ENCODE results near the gene CIB4.
"Not testable (repeated sequence)": the region's sequence is repeated elsewhere in the genome, so short reads cannot be mapped to it uniquely, and the experiment has no call there.

Gene CIB4

DNA sequence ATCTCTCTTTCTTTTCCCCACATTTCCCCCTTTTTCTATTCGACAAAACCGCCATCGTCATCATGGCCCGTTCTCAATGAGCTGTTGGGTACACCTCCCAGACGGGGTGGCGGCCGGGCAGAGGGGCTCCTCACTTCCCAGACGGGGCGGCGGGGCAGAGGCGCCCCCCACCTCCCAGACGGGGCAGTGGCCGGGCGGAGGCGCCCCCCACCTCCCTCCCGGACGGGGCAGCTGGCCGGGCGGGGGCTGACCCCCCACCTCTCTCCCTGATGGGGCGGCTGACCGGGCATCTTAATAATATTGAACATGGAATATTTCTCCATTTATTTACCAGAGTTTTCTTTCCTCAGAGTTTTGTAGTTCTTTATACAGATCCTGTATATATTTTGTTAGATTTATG lies 24.1 kb upstream of the CIB4 start:
- DNase-seq: not testable (repeated sequence)

DNA sequence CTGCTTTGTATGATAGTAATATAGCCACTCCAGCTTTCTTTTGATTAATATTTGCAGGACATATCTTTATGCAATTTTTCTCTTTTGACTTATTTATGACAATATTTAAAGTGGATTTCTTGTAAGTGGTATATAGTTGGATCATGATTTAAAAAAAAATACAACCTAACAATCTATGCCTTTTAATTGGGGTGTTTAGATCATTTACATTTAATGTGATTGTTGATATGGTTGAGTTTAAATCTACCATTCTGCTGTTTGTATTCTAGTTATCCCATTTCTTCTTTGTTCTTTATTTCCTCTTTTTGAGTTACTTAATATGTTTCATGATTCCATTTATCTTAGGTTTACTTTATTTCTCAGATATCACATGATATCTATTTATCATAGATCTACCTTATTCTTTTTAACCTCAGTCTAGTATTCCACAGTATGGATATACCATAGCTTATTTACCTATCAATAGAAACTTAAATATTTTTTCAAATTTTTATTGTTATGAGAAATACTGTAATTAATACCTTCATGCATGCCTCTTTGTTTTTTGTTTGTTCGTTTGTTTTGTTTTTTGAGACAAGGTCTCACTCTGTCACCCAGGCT lies 19.3 kb upstream of the CIB4 start:
- DNase-seq: no peak

DNA sequence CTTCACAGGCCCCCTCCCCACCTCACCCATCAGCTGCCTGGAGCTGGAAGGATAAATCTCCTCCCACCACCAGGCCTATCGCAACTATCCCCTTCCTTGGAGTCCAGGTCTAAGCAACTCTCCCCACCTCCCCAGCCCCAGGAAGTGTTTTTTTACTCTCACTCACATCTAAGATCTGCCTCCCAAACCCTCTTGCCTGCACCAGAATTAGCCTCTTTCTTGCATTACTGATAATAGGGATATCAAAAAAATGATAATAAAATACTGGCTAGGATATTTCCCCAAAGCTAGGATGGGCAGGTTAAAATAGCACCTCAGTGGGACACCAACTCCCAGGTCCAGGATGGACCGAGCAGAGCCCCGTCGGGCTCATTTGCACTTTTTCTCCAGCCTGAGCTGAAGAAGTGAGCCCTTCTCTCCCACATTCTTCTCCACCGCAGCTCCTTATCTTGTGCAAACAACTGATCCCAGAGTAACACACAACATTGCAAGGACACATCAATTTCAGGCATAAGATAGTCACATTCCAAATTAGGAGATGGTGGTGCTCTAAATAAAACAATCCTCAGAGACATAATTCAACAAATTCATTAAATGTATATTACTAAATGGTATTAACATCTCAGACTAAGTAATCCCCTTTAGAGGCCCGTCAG lies 17.7 kb upstream of the CIB4 start:
- no peak for DNase-seq

DNA sequence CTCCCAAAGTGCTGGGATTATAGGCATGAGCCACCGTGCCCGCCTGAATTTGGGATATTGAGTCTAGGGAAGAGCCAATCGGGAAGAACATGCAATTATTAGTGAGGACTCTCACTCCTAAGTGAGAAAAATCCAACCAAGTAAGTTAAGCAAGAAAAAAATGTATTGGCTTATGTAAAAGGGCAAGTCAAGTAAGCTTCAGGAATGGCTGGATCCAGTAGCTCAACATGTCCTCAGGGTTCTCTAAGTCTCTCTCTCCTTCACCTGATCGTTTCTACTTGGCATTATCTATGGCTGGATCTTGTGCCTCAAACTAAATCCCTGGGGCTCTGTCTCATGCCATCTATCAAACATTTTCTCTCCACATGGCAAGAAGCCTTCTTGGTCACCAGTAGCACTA lies 16.1 kb upstream of the CIB4 start:
- no peak for DNase-seq

DNA sequence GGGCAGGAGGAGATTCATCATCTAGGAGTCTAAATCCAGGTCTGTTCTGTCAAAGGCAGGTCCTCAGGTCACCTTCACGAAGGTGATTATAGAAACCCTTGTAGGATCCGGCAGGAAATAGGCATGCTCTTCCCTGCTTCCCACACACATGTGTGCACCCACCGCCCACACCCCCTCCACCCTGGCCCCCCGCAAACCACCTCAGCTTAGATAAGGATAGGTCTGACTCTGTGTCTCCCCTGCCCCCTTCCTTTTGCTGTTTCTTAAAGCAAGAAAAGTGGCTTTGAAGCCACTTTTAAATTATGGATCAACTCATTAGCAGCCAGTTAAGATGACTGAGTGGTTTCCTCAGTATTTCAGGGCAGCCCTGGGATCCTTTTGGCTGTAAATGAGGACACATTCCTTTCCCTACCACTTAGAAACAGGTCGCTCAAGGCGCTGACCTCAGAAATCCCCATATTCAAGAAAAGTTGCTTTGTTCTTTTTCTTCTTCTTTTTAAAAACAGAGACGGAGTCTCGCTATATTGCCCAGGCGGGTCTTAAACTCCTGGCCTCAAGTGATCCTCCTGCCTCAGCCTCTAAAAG lies 14.5 kb upstream of the CIB4 start:
- no peak for DNase-seq

DNA sequence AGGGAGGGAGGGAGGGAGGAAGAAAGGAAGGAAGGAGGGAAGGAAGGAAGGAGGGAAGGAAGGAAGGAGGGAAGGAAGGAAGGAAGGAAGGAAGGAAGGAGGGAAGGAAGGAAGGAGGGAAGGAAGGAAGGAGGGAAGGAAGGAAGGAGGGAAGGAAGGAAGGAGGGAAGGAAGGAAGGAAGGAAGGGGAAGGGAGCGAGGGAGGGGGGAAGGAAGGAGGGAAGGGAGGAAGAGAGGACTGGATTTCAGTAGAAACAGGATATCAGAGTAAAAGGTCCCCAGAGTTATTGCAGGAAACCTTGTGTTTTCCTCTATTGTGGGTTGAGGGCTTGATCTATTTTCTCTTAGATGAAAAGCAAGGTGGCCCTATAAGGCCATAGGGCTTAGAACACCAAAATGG lies 14.0 kb upstream of the CIB4 start:
- not testable (repeated sequence) for DNase-seq

DNA sequence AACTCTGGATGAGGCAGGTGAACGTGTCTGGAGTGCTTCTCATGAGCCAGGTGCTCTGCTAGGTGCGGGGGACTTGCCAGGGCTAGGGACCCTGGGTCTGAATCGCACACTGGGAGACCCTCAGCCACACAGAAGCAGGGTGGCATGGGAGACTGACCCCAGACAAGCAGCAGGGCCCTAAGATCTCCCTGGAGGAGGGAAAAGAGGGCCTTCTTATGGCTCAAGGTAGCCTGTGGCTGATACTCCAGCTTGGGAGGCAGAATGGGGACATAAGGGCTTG lies 12.8 kb upstream of the CIB4 start:
- DNase-seq: no peak

DNA sequence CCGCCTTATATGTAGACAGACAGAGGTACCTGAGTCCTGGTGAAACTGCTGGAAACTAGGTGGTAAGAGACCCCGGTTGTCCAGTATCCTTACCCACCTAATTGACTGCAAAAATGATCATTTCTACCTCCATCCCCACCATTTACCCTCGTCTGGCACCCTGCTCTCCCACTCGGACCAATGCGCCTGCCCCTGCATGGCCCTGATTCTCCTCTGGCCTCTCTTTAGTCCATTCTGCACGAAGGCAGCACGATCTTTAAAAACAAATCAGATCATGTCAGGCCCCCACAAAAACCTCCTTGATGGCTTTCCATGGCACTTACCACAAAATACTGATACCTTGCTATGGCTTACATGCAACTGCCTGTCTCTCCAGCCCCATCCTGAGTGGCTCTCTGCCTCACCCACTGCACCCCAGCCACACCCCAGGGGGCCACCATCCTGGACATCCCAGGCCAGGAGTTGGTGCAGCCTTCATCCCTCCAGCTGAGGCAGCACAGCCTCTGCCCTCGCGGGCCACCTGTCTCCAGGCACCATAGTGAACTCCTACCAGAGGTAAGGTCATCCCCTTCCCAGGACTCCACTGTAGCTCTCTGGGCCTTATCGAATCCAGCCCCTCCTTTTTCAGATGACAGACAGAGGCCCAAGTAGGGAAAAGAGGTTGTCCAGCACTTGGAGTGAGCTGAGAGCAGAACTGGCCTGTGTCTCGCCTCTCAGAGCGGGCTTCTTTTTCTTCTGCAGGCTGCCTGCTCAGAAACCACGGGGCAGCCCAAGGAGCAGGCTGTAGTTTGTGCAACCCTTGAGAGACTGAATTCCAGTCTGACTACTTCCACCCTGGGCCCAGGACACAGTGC lies 12.3 kb upstream of the CIB4 start:
- no peak for DNase-seq

DNA sequence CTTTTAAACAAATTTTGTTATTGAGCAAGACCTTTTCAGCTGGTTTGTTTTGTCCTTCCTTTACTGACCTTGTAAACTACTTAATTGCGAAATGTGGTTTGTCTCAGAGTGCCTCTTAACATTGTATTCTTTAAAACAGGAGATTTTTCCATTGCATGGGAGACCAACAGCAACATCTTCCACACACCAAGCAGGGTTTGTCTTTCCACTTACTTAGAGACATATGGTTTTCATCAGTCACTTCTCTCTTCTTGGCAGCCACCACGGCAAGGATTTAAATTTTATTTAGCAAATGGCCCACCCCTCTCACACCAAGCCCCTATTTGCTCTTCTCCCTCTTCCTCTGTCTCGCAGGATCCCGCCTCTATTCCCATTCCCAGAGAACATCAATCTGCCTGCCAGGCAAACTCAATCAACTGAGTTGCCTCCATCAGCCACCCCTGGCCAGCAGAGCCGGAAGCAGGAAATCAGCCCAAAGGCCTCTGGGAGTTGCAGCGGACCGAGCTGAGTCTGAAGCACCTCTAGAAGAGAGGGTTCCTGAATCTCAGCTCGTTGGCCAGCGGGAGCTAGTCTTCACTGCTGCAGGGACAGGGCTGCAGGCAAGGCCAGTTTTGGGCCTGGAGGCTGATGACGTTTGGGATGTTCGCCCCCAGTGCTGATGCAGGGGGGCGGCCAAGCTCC lies 11.3 kb upstream of the CIB4 start:
- DNase-seq: no peak

DNA sequence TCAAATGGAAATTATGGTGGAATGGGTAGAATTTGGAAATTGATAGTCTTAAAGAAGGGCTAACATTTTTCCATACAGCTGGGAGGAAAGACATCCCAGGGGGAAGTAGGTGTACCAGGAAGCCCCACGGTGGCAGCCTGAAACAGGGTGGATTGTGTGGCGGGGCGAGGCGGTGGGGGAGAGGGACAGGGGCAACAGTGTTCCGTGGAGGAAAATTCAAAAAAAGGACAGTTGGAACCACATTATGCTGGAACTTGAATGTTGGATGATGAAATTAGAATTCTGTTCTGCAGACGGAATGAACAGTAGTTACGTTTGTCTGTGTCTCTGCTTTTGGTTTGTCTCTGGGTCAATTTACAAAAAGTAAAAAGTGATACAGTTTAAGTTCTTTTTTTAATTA lies 10.6 kb upstream of the CIB4 start:
- DNase-seq: no peak

DNA sequence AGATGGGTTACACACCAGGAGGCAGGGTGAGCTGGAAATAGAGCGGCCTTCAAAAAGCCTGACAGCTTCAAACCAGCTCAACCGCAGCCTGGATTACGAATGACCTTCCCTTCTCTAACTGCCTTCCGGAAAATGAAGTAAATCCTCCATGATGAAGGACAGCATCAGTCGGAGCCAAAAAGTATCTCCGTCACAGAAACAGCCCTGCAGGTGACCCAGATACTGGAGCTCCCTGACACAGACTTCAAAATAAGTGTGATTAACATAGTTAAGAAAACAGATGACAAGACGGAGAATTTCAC lies 10.3 kb upstream of the CIB4 start:
- DNase-seq: no peak

DNA sequence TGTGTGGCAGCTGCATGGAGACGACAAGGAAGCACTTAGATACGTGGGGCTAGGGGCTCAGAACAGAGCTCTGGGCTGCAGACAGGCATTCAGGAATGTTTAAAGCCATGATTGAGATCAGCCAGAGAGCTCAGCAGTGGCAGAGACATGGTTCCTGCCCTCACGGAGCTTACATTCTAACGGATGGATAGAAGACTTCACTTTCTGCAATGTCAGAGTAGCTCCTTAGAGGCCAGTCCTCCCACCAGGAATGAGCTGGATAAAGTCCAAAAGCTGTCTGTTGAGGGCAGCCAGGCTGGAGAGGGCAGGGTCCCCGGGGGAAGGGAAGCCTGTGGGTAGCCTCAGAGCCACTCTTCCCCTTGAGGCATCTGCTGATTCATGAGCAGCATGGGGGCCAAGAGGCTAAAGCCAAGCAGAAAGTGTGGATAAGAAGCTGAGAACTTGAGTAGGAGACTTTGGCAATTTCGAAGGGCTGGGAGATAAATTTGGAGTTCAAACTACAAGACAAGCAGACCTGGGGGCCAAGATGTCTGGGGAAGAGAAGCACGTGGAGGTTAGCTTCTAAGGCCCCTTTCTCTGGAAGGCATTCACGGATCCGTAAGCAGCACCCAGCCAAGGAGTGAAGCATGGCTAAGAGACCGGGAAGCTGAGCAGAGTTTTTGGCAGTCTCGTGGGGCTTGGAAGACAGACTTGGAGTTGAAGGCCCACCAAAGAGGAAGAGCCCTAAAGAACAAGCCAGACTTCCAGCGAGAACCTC lies 9.7 kb upstream of the CIB4 start:
- DNase-seq: no peak

DNA sequence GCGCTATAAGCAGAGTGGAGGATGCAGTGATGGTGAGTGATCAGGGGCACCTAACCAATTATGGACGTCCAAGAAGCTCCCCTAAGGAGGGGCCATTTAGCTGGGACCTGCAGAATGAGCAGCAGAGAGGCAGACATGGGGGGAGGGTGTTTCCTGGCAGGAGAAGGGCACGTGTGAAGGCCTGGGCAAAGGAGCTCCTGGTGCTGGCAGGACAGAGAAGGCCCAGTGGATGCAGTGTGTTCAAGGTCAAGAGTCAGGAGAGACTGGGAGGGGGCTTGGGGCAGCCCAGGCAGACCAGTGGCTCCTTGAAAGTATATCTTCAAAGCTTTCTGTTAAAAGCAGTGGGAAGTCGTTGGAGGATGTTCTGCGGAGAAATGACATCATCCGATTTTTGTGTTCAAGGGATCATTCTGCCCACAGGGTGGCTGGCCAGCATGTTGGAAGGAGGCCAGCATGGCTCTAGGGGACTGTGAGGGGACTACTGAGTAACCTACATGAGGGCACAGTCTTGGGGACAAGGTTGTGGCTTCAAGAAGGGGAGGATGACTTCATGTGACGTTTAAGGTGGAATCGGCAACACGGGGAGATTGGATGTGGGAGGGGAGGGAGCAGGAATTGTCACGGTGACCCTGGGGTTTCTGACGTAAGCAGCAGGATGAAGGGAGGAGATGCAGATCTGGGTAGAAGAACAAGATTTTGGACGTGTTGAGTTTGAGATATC lies 9.0 kb upstream of the CIB4 start:
- DNase-seq: no peak

DNA sequence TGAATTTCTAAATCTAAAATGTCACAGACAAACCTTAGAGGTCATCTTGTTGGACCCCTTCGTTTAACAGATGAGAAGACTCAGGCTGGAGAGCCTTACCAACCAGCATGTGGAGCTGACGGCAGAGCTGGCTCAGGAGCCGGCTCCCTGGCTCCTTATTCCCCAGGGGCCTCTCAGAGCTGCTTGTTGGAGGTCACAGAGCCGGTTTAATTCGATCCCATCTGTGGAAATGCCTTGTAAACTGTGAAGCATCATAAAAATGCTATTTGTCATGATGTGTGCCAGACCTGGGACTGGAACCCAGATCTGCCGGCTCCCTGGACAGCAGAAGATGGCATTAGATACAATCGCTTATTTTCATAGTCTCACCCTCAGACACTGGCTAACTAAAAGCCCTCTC lies 8.2 kb upstream of the CIB4 start:
- no peak for DNase-seq

DNA sequence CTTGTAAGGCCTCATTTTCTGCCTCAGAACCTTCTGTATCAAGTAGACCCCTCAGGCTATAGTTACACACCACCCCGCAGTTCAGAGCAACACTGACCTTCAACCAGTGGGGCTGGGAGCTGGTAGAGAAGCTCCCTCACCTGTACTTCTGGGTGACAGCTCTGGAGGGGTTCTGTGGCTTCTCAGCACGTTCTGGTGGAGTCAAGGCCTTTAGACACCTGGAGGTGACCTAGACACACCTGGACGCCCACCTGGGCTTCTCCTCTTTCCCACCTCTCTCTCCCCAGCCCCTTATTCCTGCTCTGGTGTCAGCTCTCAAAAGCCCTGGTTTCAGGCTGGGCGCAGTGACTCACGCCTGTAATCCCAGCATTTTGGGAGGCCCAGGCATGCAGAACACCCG lies 7.3 kb upstream of the CIB4 start:
- no peak for DNase-seq

DNA sequence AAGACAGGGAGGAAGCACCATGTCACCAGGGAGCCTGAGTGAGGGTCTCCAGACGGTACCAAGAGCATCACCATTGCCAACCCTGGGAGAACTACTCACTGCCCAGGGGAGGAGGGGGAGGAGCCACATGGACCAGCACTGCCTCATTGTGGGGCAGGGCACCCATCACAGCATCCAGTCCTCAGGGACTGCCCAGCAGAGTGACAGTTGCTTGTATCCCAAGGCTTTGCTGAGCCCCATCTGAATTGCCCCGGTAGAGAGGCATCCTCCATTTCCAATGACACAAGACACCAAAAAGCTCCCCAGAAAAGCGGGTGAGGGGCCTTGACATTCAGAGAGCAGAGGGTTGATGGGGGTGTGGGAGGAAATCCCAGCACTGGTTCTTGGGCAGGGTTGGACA lies 6.8 kb upstream of the CIB4 start:
- DNase-seq: no peak

DNA sequence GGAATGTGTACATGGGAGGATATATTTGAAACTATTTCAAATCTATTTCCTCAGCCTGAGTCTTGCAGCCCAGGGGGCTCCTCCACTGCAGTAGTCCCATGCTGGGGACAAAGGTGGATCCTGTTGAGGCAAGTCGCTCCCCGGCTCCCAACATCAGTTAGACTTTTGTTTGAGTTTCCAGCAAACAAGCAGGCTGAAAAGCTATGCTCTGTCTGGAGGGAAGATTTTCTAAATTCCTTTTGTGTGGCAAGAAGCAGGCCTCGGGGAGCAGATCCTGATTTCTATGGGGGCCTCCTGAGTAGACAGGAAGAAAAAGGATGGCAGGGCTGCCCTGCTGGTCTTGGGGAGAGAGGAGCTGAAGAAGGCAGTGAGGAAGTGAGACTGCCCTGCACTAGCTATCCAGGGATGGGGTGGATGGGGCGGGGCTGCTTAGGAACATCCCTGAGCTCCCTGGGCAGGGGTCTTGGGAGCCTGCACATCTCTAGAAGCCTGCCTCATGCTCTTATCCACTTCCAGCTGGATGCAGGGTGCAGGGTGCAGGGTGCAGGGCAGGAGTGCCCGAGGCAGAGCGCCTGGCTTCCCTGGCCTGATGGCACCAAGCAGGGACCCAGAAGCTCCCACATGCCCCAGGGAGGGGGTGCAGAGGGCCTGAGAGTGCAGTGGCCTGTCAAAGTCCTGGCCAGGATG lies 6.0 kb upstream of the CIB4 start:
- no peak for DNase-seq

DNA sequence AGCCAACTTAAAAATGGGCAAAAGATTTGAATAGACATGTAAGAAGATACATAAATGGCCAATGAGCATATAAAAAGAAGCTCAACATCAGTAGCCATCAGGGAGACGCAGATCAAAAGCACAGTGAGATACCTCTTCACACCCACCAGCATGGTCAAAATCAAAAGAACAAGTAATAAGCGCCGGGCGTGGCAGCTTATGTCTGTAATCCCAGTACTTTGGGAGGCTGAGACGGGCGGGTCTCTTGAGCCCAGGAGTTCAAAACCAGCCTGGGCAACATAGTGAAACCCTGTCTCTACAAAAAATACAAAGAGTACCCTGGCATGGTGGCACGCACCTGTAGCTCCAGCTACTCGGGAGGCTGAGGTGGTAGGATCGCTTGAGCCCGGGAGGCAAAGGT lies 4.6 kb upstream of the CIB4 start:
- DNase-seq: no peak

DNA sequence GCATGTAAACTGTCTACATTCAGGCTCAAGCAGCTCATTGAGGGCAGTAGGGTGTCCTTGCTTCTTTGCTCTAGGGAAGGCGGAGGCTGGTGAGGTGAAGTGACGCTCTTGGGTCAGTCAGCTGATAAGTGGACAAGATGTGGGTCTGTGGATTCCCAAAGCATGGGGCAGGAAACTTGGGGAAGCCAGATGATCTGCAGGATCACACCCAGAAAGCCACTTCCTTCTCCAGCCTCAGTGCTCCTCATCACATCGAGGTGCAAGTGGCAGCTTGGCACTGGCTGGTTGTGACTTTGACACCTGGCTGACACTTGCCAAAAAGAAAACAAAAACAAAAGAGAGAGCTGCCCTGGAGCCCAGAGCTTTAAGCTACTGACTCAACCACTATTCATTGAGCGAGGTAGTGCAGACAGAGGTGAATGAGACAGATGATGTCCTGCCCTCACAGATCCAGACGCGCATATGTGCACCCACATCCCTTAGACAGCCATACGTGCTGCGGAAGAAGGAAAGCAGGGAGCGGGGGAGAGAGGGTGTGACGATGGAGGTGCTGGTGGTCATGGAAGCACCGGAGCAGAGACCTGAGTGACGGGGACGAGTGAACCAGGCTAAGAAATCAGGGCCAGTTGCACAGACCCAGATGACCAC lies 3.1 kb upstream of the CIB4 start:
- no peak for DNase-seq

DNA sequence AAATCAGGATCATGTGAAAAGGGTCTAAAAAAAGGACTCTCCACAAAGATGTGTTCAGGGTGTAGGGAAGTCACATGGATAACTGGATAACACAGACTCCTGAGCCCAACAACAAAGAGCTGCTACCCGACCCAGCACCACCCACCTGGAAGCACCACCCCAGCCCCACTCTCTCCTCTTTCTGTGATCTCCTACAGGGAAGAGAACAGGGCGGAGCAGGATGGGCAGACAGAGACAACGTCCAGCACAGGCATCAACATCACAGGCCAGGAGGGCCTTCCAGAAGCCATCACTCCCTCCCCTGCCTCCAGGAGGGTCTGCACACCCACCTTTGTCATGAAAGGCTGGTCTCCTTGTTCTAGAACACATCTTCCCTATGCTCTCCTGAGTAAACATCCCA lies 1.3 kb upstream of the CIB4 start:
- DNase-seq: no peak

DNA sequence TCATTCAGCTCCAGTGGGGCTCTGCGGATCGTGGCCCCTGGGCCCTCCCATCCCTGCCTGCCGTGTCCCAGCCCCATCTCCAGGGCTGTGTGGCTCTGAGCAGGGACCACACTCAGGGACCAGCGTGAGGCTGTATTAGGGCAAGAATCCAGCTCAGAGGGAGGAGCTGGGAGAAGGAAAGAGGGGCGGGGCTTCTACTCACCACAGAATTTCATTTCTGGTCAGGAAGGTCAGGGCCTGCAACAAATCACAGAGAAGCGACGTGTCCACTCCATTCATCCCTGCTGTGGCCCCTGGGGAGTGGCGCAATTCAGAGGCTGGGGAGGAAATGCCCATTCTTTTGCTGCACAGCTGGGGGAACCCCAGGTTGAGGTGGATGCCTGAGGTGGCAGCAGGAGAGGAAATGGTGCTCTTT lies 828 bp downstream of the CIB4 start:
- no peak for DNase-seq

Data from cortex of kidney (tissue), 1 donor.